Measurements from ENCODE around the gene QRSL1. TPM values are rescaled to one million over a fixed set of nuclear protein-coding genes. Genes with fewer than 3 reads are reported as not detected.

The QRSL1 gene
- total RNA-seq, 1 donor from 2014 or later = 22.6 TPM

DNA sequence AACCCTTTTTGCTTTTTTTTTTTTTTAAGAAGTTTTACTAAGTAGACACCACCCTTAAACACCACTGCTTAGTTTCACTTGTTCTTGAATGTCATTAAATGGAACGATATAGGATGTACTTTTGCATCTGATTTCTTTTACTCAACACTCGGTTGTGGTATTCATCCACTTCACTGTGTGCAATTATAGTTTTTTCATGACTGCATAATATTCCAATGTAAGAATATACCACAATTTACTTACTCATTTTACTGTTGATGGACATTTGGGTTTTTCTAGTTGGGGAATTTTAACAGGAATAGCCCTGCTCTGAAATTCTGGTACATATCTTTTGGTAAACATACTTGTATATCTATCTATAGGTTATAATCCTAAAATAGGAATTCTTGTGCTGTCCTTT is 29.9 kb upstream of the QRSL1 start:
- Histone ChIP-seq H3K4me3 (ENCODE audit: low read depth, low read length) (no peak overlapping the region), H3K27me3 (ENCODE audit: control insufficient read depth, insufficient read depth, low read length) (no peaks in the 10 kb centered on the region), H3K36me3 (ENCODE audit: control insufficient read depth, insufficient read depth, low read length) (no peaks in the 10 kb centered on the region)
- no peak for TF ChIP-seq CTCF (IDR thresholded peaks at IDR 0.05; ENCODE audit: insufficient read depth, low read length, severe bottlenecking)
- DNase-seq (ENCODE audit: low read depth) (no peak), FAIRE-seq (no peak)

DNA sequence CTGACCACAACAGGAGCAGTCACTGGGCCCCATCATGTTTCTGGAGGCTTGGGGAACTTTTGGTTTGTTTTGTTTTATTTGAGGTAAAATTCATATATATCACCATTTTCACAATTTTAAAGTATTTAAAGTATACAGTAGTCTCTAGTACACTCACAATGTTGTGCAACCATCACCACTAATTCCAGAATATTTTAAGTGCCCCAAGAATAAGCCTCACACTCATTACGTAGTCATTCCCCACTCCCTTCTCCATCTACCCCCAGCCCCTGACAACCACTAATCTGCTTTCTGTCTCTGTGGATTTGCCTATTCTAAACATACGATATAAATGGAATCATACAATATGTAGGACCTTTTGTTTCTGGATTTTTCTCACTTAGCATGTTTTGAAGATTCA is 29.0 kb upstream of the QRSL1 start:
- DNase-seq (ENCODE audit: low read depth) = no peak
- H3K4me3 ChIP-seq (ENCODE audit: low read depth, low read length) = no peak overlapping the region
- no peaks in the 10 kb centered on the region for H3K27me3 ChIP-seq (ENCODE audit: control insufficient read depth, insufficient read depth, low read length)
- no peak for TF ChIP-seq CTCF (IDR thresholded peaks at IDR 0.05; ENCODE audit: insufficient read depth, low read length, severe bottlenecking)
- H3K36me3 ChIP-seq (ENCODE audit: control insufficient read depth, insufficient read depth, low read length) = no peaks in the 10 kb centered on the region
- no peak for FAIRE-seq

DNA sequence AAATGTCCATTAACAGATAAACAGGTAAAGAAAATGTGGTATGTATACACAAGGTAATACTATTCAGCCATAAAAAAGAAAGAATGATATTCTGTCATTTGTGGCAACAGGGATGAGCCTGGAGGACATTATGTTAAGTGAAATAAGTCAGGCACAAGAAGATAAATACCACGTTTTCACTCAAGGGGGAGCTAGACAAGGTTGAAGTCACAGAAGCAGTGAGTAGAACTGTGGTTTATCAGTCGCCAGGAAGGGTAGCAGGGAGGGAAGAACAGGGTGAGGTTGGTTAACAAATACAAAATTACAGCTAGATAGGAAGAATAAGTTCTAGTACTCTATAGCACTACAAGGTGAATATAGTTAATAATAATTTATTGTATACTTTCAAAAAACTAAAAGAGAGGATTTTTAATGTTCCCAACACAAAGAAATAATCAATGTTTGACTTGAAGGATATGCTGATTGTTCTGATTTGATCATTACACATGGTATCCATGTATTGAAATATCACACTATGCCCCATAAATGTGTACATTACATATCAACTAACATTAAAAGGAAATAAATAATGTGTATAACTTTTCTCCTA is 21.2 kb upstream of the QRSL1 start:
- no peaks in the 10 kb centered on the region for H3K27me3 ChIP-seq (ENCODE audit: control insufficient read depth, insufficient read depth, low read length)
- no peak overlapping the region for H3K4me3 ChIP-seq (ENCODE audit: low read depth, low read length)
- no peaks in the 10 kb centered on the region for H3K36me3 ChIP-seq (ENCODE audit: control insufficient read depth, insufficient read depth, low read length)
- peak; percentile 58 for TF ChIP-seq CTCF (IDR thresholded peaks at IDR 0.05; ENCODE audit: insufficient read depth, low read length, severe bottlenecking)
- peak; percentile 82 for DNase-seq (ENCODE audit: low read depth)
- FAIRE-seq = no peak

DNA sequence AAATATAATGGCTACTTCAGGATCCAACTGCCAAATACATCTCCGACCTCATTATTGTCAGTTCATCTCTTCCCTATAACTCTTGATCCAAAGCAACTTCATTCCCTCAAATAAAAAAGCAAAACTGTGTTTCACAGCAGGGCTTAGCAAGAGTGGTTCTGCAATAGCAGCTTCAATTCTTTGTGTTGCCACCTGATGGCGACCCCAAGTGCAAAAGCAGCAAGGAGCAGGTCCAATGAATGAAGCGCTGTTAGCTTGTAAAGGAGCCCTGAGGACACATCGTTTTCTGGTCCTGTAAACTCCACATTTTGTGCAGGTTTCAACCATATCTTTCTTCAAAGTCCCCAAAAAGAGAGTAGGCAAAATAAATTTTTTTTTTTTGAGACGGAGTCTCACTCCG is 19.7 kb upstream of the QRSL1 start:
- no peak for FAIRE-seq

DNA sequence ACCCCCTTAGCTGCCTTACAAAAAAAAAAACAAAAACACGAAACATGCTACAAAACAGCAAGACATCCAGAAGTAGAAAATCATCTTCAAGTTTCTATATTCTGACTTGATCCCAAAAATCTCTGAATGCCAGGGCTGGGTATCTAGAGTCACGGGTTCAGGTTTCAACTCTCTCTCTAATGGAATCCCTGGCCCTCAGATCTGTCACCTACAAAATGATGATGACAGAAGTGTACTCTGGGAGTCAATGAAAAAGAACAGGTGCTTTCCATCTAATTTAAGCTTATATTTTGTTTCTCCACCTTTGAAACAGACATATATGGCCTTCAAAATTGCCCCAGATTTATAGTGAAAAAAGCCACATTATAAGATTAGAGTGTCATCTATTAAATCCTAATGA is 18.3 kb upstream of the QRSL1 start:
- Histone ChIP-seq H3K27me3 (ENCODE audit: control insufficient read depth, insufficient read depth, low read length) (no peaks in the 10 kb centered on the region), H3K36me3 (ENCODE audit: control insufficient read depth, insufficient read depth, low read length) (no peaks in the 10 kb centered on the region), H3K4me3 (ENCODE audit: low read depth, low read length) (no peak overlapping the region)
- TF ChIP-seq CTCF (IDR thresholded peaks at IDR 0.05; ENCODE audit: insufficient read depth, low read length, severe bottlenecking) = no peak
- DNase-seq (ENCODE audit: low read depth) = no peak
- FAIRE-seq = no peak

More for the DNA sequence above, 19.7 kb upstream of the QRSL1 start:
- DNase-seq (ENCODE audit: low read depth) = peak; percentile 30
- no peaks in the 10 kb centered on the region for H3K36me3 ChIP-seq (ENCODE audit: control insufficient read depth, insufficient read depth, low read length)
- no peaks in the 10 kb centered on the region for H3K27me3 ChIP-seq (ENCODE audit: control insufficient read depth, insufficient read depth, low read length)
- H3K4me3 ChIP-seq (ENCODE audit: low read depth, low read length) = no peak overlapping the region
- peak; percentile 40 for TF ChIP-seq CTCF (IDR thresholded peaks at IDR 0.05; ENCODE audit: insufficient read depth, low read length, severe bottlenecking)

Data from bronchial epithelial cell (primary cell).